SK-N-SH treated with all-trans-retinoic acid at 6 μM for 48 hours (cell line): Measurements from ENCODE around the gene AJUBA.

ENCODE experiments used
- CSDC2 ChIP-seq: fragments of 250-450 bp; sonication (Bioruptor Pico); IDR thresholded peaks from 2 replicates; pipeline ENCODE4 v1.5.0; 2020; ENCODE audit warnings: mild to moderate bottlenecking, moderate library complexity
- ESRRG ChIP-seq: fragments of 250-450 bp; sonication (Bioruptor Pico); IDR thresholded peaks from 2 replicates; pipeline ENCODE4 v1.6.1; 2021; ENCODE audit warnings: mild to moderate bottlenecking
- OSR1 ChIP-seq: fragments of 250-450 bp; sonication (Bioruptor Pico); IDR thresholded peaks from 2 replicates; pipeline ENCODE4 v1.8.0; 2022; ENCODE audit warnings: moderate library complexity, mild to moderate bottlenecking, inconsistent platforms
- PPARA ChIP-seq: fragments of 250-450 bp; sonication (Bioruptor Pico); IDR thresholded peaks from 2 replicates; pipeline ENCODE4 v1.5.0; 2020; ENCODE audit warnings: mild to moderate bottlenecking, borderline replicate concordance
- RARB ChIP-seq: fragments of 250-450 bp; sonication (Bioruptor Pico); IDR thresholded peaks from 2 replicates; pipeline ENCODE4 v1.8.0; 2021; ENCODE audit warnings: mild to moderate bottlenecking, moderate library complexity
- ZFP3 ChIP-seq: fragments of 250-450 bp; sonication (Bioruptor Pico); IDR thresholded peaks from 2 replicates; pipeline ENCODE4 v1.5.0; 2020; ENCODE audit warnings: mild to moderate bottlenecking, moderate library complexity
- ZFP30 ChIP-seq: fragments of 450-650 bp; formaldehyde crosslinking; IDR thresholded peaks from 2 replicates; pipeline ENCODE4 v1.5.0; 2022; ENCODE audit warnings: mild to moderate bottlenecking, moderate library complexity
- ZNF8 ChIP-seq: fragments of 450-650 bp; formaldehyde crosslinking; IDR thresholded peaks from 2 replicates; pipeline ENCODE4 v1.5.0; 2020; ENCODE audit warnings: mild to moderate bottlenecking, moderate library complexity
- TF ChIP-seq, protein P1 (sequence below): fragments of 250-450 bp; sonication (Bioruptor Pico); IDR thresholded peaks from 2 replicates; pipeline ENCODE4 v1.5.1; 2020; ENCODE audit warnings: low read depth, mild to moderate bottlenecking, moderate library complexity
- TF ChIP-seq, protein P2 (sequence below): fragments of 250-450 bp; sonication (Bioruptor Pico); IDR thresholded peaks from 2 replicates; pipeline ENCODE4 v1.8.0; 2020; ENCODE audit warnings: mild to moderate bottlenecking, moderate library complexity, borderline replicate concordance

DNA sequence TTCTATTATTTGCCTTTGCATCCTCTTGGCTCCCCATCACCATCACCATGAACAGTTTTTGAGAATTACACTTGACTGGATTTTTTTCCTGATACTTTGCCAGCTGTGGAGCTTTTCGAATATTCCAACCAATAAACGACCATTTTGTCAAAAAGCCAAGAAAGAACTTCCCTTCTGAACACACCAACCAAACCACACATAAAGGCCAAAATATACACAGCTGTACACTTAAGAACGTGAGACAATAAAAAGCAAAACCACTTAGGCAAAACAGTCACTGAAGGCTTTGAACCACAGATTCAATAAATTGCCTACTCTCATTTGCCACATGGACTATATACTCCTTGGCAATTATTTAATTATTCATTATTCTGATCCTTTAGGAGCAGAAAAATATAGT, 26.5 kb upstream of the AJUBA start:
- TF ChIP-seq, protein P1, sequence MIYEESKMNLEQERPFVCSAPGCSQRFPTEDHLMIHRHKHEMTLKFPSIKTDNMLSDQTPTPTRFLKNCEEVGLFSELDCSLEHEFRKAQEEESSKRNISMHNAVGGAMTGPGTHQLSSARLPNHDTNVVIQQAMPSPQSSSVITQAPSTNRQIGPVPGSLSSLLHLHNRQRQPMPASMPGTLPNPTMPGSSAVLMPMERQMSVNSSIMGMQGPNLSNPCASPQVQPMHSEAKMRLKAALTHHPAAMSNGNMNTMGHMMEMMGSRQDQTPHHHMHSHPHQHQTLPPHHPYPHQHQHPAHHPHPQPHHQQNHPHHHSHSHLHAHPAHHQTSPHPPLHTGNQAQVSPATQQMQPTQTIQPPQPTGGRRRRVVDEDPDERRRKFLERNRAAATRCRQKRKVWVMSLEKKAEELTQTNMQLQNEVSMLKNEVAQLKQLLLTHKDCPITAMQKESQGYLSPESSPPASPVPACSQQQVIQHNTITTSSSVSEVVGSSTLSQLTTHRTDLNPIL = no peak
- no peak for TF ChIP-seq OSR1 (CRISPR knock-in tag)
- no peak for TF ChIP-seq RARB
- no peak for TF ChIP-seq CSDC2 (CRISPR knock-in tag)
- no peak for TF ChIP-seq ZNF8
- TF ChIP-seq, protein P2, sequence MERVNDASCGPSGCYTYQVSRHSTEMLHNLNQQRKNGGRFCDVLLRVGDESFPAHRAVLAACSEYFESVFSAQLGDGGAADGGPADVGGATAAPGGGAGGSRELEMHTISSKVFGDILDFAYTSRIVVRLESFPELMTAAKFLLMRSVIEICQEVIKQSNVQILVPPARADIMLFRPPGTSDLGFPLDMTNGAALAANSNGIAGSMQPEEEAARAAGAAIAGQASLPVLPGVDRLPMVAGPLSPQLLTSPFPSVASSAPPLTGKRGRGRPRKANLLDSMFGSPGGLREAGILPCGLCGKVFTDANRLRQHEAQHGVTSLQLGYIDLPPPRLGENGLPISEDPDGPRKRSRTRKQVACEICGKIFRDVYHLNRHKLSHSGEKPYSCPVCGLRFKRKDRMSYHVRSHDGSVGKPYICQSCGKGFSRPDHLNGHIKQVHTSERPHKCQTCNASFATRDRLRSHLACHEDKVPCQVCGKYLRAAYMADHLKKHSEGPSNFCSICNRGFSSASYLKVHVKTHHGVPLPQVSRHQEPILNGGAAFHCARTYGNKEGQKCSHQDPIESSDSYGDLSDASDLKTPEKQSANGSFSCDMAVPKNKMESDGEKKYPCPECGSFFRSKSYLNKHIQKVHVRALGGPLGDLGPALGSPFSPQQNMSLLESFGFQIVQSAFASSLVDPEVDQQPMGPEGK (CRISPR knock-in tag) = no peak
- TF ChIP-seq ZFP30 (CRISPR knock-in tag) = no peak
- no peak for TF ChIP-seq ESRRG
- no peak for TF ChIP-seq ZFP3 (CRISPR knock-in tag)
- no peak for TF ChIP-seq PPARA (CRISPR knock-in tag)
